NCI-H748 (cell line): ENCODE measurements around the gene LRRC1.
"Not testable (repeated sequence)": the region's sequence is repeated elsewhere in the genome, so short reads cannot be mapped to it uniquely, and the experiment has no call there.

Experiments
- DNase-seq: peaks from one replicate; lab custom pipeline; 2025; ENCODE audit not compliant: unreplicated experiment; lab: John Stamatoyannopoulos, UW

The LRRC1 gene

DNA sequence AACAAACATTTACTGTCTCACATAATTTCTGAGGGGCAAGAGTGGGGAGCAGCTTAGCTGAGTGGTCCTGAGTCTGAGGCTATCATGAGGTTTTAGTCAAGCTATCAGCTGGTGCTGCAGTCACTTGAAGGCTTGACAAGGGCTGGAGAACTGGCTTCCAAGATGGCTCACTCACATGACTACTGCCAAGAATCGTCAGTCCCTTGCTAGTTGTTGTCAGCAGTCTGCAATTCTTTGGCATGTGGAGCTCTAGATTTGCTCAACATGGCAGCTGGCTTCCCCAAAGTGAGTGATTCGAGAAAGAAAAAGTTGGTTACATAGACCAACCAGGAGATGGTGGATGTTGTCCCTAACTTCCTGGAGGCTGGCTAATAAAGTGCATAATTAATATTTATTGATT, 2.8 kb upstream of the LRRC1 start:
- DNase-seq, result no peak

DNA sequence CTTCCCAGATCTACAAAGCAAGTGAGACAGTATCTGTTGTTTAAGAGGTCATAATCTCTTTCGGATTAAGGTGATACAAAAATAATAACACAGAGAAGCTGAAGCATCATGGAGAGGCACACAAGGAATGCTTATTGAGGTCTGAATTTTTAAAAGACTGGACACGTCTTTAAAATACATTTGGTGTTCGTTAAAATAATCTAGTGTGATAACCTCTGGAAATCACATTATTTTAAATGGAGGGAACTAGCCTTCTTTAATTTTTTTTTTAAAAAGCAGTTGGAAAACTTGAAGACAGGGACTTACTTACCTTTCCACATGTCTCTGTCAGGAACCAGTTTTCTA, 1.9 kb upstream of the LRRC1 start:
- DNase-seq, result no peak

DNA sequence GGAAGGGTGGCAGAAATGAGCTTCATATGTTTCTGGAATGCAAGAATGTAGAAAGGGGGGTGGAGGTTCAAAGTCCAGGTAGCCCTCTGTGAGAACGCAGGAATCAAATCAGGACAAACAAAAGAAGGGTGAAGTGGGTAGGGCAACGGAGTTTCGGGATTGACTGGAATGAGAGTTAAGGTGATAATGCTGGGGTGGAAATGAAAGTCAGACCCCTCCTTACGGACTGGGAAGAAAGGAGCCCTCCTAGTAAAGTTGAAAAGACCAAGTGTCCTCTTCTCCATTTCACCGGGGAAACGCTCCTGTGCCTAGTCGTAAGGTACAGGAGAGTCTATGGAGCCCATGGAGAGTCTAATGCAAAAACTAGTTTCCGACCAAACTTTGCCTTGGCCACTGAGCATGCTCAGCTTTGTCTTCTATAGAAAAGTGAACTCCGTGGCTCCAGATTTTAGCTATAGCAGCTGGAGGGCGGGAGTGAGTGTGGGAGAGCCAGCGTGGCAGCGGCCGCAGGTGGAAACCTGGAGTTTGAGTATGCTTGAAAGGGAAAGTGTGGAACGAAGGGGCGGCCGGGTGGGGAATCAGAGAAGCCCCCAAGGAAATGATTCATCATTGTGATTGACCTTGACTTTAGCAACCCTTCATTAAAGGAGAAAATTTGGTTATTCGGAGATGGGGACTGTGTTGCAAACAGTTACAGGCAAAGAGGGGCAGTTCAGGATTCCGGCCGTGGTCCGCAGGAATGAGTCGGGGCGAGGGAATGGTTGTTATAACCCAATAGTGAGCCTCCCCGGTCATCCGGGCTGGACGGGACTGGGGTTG, 1.3 kb upstream of the LRRC1 start:
- peak; percentile 59 for DNase-seq

DNA sequence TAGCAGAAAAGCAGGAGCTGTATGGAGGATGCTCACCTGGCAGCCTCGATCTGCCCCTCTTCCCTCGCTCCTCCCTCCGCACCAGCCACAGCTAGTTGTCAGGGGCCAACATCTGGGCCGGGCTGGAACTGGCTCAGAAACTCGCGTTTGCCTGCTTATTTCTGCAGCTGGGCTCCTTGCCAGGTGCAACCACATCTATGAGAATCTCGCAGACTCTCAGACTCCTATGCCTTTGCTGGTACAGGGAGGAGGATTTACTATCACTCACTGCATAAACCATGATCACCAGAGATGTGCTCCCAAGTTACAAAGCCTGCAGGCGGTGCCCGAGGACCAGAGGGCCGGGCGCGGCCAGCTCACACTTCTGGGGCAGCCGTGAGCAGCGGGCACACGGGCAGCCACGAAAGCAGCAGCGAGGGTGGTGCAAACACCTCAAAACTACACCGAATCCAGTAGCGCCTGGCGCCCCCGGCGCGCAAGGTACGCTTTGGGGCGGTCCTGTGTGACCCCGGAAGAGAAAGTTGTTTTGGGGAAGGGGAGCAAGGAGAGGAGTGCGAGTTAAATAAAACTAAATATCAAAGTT, 577 bp upstream of the LRRC1 start:
- peak; percentile 89 for DNase-seq

DNA sequence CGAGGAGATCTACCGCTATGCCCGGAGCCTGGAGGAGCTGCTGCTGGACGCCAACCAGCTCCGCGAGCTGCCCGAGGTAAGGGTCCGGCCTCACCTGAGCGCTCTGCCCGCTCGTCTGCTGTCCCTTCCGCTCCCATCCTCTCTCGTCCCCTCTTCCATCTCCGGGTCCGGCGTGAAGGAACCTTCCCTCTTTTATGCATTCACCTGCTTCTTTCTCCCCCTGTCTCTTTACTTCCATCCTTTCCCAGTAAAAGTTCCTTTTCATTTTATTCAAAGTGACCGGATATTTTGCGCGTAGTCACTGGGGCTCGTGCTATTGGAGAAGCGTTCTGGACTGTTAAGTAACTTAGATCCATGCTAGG, 516 bp downstream of the LRRC1 start:
- DNase-seq, result no peak

- DNase-seq, result peak; percentile 71
Observed at GRCh38 chr6:53795702-53796450, 1.1 kb downstream of the LRRC1 start.

- DNase-seq, result no peak
Observed at GRCh38 chr6:53796451-53796780, 1.6 kb downstream of the LRRC1 start.

GRCh38 chr6:53796791-53797190, 2.0 kb downstream of the LRRC1 start:
- DNase-seq, result no peak

DNA sequence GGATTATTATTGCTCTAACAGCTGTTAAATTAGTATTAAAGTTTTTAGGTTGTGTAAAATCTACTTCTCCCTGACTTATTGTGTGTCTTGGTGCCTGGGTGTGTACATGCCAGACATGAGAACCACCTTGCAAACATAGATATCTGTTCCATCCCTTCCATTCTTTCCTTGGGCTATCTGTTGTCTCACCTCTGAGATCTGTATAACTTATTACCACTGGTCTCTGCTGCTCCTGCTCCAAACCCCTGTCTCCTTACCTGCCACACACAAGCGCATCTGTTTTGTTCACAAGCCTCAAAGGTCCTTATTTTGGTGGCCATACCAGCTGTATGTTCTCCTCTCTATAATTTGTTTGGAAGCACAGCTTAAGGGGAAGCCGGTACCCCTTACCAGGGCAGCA, 2.5 kb downstream of the LRRC1 start:
- no peak for DNase-seq

DNA sequence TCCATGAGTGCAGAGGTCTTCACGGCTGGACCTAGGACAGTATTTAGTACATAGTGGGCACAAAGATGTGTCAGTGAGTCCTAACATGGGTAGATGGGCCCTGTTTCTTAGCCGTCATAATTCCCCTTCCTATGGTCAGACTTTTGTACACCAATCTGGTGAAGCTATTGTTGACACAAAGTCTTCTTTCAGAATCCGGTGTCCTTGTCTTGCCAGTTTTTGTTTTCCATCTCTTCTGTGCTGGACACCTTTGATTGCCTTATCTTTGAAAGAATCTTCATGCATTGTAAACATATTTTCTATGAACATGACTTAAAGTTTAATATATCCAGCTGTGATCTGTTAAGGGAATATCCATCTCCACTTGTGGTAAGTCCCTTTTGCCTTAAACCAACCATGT, 4.5 kb downstream of the LRRC1 start:
- DNase-seq, result no peak

DNA sequence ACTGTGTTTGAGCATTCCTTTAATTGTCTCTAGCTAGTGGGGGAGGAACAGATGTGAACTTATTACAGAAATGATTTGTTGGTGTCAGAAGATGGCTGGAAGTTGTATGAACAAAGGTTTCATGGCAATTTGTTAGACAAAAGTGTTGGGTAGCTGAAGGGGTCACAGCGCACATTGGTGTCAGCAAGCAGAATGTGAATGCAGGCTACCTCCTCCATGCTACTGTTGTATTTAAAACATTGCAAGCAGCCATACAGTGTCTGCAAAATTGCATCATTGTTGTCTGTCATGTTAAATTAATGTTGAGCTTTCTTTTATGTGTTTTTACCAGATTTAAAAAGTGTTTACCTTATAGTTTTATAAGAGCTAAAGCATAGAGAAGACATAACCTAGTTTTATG, 6.2 kb downstream of the LRRC1 start:
- DNase-seq, result no peak

DNA sequence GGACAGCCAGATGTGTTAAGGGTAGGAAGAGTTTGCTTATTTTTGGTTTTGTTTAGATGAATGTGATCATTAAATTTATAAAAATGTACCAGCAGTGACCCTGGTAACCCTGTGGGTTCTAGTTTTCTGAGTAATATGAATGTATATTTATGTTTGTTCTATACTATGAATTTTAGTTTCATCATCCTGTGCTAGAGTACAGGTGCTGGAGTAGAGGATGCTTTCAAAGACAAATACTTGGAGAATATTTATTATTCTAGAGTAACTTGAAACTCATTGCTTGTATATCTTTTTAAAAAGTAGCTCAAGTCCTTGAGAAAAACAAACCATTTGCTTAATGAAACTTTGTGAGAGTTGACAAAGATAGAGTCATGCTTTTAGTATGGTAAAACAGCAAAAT, 7.8 kb downstream of the LRRC1 start:
- DNase-seq, result no peak

- no peak for DNase-seq
Observed at GRCh38 chr6:53803081-53803860, 8.5 kb downstream of the LRRC1 start.

- no peak for DNase-seq
Observed at GRCh38 chr6:53805016-53805415, 10.2 kb downstream of the LRRC1 start.

- peak; percentile 60 for DNase-seq
Observed at GRCh38 chr6:53805725-53806124, 10.9 kb downstream of the LRRC1 start.

GRCh38 chr6:53807606-53808005, 12.8 kb downstream of the LRRC1 start:
- not testable (repeated sequence) for DNase-seq

- DNase-seq, result no peak
Observed at GRCh38 chr6:53808302-53808881, 13.6 kb downstream of the LRRC1 start.

GRCh38 chr6:53809691-53810090, 14.9 kb downstream of the LRRC1 start:
- no peak for DNase-seq

- peak; percentile 97 for DNase-seq
Observed at GRCh38 chr6:53811082-53811481, 16.3 kb downstream of the LRRC1 start.

DNA sequence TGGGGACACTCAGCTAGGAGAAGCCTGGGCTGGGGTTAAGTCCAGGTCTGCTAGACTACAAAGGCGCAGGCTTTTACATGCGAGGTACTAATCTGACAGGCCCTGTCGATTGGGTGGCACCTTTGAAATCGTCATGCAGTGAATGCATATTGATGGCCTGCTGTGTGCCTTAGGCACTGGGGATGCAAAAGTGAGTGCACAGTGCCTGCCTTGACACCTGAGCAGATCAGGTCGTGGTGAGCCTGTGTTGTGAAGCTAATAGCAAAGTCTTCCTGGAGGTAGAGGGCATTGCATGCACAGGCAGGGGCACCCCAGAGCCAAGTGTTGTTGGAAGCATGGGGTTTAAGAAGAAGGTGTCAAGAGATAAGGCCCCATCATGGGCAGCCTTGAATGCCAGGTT, 16.9 kb downstream of the LRRC1 start:
- peak; percentile 45 for DNase-seq

GRCh38 chr6:53813096-53813495, 18.3 kb downstream of the LRRC1 start:
- no peak for DNase-seq
